ENCODE results near the gene GALNT9.
"Not testable (repeated sequence)": the region's sequence is repeated elsewhere in the genome, so short reads cannot be mapped to it uniquely, and the experiment has no call there.

GALNT9 gene

DNA sequence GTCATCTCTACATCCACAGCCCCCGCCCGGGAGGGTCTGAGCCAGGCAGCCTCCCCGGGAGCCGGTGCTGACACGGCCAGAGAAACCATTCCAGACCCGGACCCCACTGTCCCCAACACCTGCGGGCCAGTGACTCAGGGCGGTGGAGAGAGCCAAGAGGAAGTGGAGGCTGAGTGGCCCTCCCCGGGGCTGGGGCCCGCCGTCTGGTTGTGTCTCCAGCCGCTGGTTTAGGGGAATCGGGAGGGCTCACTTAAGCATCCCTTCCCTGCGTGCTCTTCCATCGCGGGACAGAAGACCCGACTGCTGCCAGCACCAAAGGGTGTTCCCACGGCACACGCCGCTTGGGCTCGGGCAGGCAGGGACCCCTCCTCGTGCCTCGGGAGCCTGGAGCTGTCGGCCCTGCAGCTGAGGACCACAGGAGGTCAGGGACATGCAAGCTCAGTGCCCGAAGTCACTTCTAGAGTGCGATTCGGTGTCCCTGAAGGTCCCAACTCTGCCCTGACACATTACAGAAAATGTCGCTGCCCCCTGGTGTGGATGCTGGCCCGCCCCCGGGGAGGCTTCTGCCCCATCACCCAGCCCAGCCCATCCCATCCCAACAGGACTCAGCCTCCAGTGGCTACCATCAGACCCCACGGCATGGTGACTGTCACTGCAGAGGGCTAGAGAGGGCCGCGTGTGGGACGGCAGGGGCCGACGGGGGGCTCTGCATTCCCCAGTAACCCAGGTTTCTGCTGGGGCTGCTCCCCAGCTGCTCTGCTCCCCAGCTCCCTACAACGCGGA is 50.8 kb downstream of the GALNT9 start:
- no peak for DNase-seq

- no peak for DNase-seq
Measured at GRCh38 chr12:132277949-132278348, 51.4 kb downstream of the GALNT9 start.

- no peak for DNase-seq
Measured at GRCh38 chr12:132277374-132277941, 51.9 kb downstream of the GALNT9 start.

DNA sequence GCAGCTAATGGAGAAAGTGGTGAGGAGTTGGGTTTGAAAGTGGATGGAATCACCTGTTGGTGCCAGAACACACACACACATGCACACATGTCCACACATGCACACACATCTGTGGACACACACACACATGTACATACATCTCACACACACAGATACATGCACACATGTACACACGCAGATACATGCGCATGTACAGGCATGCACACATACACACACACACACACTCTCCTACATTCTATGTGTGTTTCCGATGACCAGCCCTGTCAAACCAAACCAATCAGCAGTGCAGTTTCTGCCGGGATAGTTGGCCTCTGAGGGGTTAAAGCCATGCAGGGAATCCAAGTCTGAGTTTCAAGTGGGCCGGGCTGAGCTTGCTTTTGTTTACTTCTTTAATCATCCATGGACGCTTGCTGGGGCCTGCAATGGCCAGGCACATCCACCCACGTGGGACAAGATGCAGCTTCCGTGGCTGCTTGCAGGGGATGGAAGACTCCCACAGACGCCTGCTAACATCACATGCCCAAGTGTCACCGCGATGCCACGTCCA is 52.5 kb downstream of the GALNT9 start:
- DNase-seq = no peak

- no peak for DNase-seq
Measured at GRCh38 chr12:132276066-132276826, 53.1 kb downstream of the GALNT9 start.

- DNase-seq = no peak
Measured at GRCh38 chr12:132275631-132276030, 53.8 kb downstream of the GALNT9 start.

DNA sequence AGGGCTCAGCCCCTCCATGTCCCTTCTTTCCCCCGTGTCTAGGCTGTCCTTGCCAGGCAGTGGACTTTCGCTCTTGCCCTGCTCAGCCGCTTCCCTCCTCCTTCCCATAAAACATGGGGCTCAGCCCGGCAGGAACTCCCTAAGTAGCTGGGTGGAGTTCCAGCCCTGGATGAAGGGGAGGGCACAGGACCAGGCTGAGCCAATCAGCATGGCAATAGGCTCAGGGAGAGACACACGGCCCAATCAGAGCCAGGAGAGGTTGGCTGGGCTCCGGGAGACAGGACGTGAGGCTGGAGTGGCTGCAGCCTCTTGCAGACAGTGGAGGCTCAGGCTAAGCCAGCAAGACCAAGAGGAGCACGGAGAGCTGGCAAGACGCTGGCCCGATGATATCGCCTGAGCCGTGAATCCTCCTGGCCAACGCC is 54.3 kb downstream of the GALNT9 start:
- no peak for DNase-seq

- no peak for DNase-seq
Measured at GRCh38 chr12:132273992-132274334, 55.4 kb downstream of the GALNT9 start.

DNA sequence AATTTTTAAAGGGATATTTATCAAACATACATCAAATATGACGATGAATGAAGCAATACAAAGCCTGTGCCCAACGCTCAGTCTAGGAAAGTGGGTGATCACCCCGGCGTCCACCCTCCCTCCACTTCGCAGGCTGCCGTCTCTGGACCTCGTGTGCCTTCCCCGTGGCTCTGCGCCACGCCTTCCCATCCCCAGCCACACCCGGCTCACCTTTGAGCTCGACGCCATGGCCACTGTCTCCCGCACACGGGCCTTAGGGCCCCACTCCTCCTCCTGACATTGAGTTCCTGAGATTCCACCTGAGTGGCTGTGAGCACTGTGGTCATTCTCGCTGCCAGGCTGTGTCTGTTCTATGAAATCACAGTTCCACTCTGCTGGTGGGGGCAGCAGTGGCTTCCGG is 56.7 kb downstream of the GALNT9 start:
- DNase-seq = no peak

DNA sequence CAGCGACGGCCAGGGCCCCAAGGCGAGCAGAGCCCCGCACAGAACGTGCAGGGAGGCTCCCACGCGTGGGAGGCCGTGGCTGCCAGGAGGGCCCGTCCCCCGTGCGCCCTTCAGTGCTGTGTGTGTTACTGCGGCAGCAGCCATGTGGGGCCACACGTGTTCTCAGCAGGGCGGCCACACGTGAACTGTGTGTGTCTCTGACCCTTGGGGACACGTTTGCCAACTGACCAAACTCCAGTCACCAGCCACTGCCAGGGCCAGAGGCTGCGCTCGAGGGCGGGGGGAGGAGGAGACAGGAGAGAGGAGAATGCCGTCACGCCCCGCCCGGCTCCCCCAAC is 57.7 kb downstream of the GALNT9 start:
- no peak for DNase-seq

- no peak for DNase-seq
Measured at GRCh38 chr12:132270969-132271754, 58.2 kb downstream of the GALNT9 start.

GRCh38 chr12:132270516-132270915 is 58.9 kb downstream of the GALNT9 start:
- DNase-seq = no peak

- no peak for DNase-seq
Measured at GRCh38 chr12:132269271-132269968, 60.0 kb downstream of the GALNT9 start.

DNA sequence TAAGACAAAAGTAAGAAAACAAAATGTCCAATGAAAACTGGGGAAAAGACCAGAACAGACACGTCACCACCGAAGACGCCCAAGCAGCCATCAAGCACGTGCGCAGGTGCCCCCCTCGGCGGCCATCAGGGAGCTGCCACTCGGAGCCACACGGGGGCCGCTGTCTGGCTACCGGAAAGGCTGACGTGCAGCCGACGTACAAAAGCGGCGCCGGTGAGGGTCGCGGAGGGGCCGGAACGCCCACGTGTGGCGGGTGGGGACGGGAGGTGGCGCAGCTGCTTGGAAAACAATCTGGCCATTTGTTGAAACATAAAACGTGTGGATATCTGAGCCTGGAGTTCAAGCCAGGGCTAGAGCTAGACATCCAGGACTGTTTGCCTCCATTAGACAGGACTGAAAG is 60.7 kb downstream of the GALNT9 start:
- no peak for DNase-seq

GRCh38 chr12:132267873-132268272 is 61.5 kb downstream of the GALNT9 start:
- no peak for DNase-seq

DNA sequence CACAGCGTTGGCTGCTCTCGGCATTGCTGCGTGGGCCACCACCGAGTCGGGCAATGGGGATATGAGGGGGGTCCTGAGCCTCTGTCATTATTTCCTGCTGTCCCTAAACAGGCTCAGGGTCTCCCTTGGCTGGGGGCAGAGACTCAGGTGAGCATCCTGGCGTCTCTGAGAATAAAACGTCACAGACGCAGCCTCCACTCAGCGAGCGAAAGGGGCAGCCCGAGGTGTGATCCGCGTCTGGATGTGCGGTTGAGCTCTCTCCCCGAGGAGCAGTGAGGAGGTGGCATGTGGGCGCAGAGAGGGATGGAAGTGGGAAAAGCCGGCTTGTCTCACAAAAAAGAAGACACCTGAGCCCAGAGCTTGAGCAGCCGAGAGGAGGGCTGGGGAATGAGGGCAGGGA is 62.6 kb downstream of the GALNT9 start:
- DNase-seq = no peak

DNA sequence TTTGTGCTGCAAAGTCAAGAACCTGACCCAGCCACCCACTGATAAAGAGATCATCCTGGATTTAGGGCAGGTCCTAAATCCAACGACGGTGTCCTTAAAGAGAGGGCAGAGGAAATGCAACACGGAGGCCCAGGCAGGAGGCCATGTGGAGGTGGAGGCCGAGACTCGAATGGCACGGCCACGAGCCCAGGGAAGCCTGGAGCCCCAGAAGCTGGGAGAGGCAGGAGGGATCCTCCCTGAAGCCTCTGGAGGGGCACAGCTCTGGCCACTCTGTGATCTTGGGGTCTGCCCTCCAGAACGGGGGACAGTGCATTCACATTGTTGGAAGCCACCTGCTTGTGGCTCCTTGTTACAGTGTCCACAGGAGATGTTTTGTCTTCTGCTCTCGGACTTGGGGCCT is 63.0 kb downstream of the GALNT9 start:
- DNase-seq = no peak

GRCh38 chr12:132265822-132266221 is 63.6 kb downstream of the GALNT9 start:
- not testable (repeated sequence) for DNase-seq

DNA sequence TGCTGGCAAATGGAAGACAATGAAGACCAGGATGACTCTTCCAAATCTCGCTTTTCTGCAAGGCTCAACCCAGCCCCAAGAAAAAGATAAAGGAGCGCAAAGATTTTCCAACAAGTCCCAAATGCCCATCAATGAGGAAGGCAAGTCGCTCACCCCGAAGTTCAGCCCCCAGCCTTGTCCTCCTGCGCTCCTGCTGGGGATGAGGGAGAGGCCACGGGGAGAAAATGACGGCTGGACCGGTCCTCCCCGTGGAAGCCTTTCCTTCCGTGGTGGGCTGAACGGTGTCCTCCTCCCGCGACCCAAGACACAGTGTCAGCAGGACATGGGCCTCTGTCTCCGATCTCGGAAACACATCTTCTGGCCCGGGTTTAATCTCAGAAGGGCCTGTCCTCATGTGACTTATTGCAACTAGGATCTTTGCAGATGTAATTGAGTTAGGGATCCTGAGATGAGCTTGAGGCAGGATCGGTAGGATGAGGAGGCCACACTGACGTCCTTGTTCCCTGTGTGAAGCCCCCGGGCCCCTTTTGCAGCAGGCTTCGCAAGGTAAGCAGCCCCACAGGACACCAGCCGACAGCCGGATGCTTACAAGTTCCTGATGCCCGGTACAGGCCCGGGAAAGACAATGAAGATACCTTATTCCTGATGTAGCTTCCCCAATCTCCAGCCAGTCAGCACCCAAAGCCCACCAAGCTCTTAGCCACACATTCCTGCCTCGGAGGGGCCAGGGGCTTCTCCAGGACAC is 64.2 kb downstream of the GALNT9 start:
- no peak for DNase-seq

GRCh38 chr12:132264086-132265010 is 65.0 kb downstream of the GALNT9 start:
- DNase-seq = no peak

Measured in CD4-positive, alpha-beta T cell treated with Interleukin-12 subunit alpha and Interleukin-12 subunit beta, for 1 hour (primary cell).